ENCODE measurements around the gene SPTBN4.

DNA sequence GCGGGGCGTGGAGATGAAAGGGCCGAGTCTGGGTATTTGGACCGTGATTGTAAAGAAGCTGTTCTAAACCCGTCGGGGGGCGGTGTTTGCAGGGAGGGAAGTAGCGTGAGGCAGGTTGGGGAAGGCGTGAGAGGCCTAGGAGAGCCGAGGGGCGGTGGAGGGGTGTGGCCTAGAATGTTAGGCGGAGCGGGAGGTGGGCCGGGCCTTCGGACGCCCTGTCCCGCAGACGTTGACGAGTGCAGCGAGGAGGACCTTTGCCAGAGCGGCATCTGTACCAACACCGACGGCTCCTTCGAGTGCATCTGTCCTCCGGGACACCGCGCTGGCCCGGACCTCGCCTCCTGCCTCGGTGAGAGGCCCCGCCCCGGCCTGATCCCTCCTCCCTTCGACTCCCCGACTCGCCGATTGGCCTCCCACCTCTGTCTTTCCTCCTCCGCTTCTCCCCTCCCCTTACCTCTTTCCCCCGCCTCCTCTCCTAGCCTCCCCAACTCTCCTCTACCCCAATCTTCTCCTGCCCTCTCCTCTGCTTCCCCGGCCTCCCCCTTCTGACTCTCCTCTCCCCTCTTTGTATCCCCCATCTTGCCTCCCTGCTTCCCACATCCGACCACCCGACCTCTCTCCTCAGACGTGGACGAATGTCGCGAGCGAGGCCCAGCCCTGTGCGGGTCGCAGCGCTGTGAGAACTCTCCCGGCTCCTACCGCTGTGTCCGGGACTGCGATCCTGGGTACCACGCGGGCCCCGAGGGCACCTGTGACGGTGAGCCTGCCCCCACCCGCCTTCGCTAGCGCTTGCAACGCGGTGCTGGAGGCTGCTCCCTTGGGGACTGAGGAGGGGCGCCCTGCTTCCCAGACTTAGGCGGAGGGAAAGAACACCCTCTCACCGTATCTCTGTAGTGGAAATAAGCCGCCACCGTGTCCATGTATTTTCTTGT is 147.2 kb downstream of the SPTBN4 start:
- TF ChIP-seq, protein P1, sequence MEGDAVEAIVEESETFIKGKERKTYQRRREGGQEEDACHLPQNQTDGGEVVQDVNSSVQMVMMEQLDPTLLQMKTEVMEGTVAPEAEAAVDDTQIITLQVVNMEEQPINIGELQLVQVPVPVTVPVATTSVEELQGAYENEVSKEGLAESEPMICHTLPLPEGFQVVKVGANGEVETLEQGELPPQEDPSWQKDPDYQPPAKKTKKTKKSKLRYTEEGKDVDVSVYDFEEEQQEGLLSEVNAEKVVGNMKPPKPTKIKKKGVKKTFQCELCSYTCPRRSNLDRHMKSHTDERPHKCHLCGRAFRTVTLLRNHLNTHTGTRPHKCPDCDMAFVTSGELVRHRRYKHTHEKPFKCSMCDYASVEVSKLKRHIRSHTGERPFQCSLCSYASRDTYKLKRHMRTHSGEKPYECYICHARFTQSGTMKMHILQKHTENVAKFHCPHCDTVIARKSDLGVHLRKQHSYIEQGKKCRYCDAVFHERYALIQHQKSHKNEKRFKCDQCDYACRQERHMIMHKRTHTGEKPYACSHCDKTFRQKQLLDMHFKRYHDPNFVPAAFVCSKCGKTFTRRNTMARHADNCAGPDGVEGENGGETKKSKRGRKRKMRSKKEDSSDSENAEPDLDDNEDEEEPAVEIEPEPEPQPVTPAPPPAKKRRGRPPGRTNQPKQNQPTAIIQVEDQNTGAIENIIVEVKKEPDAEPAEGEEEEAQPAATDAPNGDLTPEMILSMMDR (IDR thresholded peaks at IDR 0.05): no peak
- TF ChIP-seq POLR2AphosphoS5 (IDR thresholded peaks at IDR 0.05): peak in 1 of 2 donors; percentile 11
- no peak for TF ChIP-seq EP300 (IDR thresholded peaks at IDR 0.05)
- peak in 1 of 4 donors; percentile 45 for TF ChIP-seq POLR2A (IDR thresholded peaks at IDR 0.05)

Measured in upper lobe of left lung (tissue), 4 donors.